Stimulated activated CD4-positive, alpha-beta T cell treated with anti-CD3 and anti-CD28 coated beads, Interleukin-12 subunit alpha, Interleukin-12 subunit beta, amount 100 ng/mL, for 48 hours (primary cell): ENCODE results near the gene CFAP221.
A peak's percentile ranks its signal among the peaks of the same experiment; 100 is the strongest.

Source experiments
- DNase-seq, 3 donors: peaks; one replicate each; pipeline ENCODE4 v3.0.0-alpha.2; 2020; ENCODE audit warnings: low read depth in 2 of 3, low spot score in 1 of 3

CFAP221 gene

GRCh38 chr2:119544075-119544938 lies at the start of gene CFAP221:
CFAP221 (plus strand) TSS chr2:119544449; CDS start chr2:119546132, 1,683 bp downstream.
- peak; percentile 32 to 51 (median 38) for DNase-seq

GRCh38 chr2:119495948-119496347 lies 48.3 kb upstream of the CFAP221 start:
- DNase-seq, result no peak

DNA sequence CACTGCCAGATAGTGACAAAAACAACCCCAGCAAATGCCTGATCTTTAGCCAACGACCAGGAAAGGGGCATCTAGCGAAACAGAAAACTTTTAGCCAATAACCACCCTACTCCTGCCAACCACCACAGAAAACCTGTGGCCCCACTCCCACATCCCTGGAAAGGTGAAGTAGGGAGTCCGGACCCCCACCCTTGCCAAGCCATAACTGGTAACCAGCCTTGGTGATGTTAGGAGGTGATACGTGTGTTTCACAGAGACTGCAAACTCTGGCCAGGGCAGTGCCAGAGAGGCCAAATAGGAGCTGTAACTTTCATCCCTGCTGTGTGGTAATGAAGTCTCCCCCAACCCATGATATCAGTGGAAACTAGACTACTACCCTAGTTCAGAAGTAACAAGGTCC lies 47.6 kb upstream of the CFAP221 start:
- no peak for DNase-seq

DNA sequence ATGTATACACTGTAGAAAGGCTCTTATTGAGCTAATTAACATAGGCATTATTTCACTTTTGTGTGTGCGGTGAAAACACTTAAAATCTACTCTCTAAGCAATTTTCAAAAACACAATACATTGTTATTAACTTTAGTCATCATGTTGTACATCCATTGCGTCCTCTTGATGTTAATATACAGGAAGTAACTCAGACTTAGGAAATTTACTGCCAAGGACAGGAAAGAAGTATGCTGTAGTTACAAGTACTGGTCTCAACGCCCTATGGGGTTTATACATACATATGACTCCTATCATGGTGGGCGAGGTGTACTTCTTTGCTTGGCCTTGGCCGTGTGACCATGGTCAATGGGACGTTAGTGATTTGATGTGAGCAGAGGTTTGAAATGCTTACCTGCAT lies 35.5 kb upstream of the CFAP221 start:
- no peak for DNase-seq

- DNase-seq, result no peak
Observed at GRCh38 chr2:119511989-119512388, 32.3 kb upstream of the CFAP221 start.

DNA sequence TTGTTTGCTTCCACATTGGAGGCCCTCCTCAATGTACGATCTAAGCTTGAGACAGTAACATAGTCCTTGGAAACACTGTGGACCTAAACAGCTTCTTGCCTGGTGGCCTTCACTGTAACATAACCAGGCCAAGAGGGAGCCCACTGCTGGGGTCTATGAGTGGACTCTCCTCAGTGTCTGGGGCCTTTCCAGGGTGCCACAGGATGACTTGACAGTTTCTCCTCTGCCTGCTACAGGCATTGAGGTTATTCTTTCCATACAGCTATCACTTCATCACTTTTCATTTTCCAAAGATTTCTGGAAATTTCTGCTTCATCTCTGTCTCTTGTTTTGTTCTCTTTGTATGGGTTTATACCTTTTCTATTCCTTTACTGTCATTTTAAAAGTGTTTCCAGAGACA lies 31.3 kb upstream of the CFAP221 start:
- DNase-seq, result no peak

- DNase-seq, result no peak
Observed at GRCh38 chr2:119513832-119514231, 30.4 kb upstream of the CFAP221 start.

DNA sequence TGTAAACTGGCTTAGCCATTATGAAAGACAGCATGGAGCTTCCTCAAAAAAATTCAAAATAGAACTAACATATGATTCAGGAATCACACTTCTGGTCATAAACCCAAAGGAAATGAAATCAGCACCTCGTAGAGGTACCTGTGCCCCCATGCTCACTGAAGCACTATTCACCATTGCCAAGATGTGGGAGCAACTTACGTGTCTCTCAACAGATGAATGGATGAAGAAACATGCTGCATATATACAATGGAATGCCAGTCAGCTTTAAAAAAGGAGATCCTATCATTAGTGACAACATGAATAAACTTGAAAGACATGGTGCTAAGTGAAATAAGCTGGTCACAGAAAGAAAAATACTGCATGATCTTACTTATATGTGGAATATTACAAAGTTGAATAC lies 28.1 kb upstream of the CFAP221 start:
- DNase-seq, result no peak

GRCh38 chr2:119517433-119517832 lies 26.8 kb upstream of the CFAP221 start:
- DNase-seq, result peak; percentile 13 to 44 (median 32)

- no peak for DNase-seq
Observed at GRCh38 chr2:119518401-119519056, 25.7 kb upstream of the CFAP221 start.

GRCh38 chr2:119519057-119519408 lies 25.2 kb upstream of the CFAP221 start:
- DNase-seq, result no peak

- no peak for DNase-seq
Observed at GRCh38 chr2:119520696-119521432, 23.4 kb upstream of the CFAP221 start.

DNA sequence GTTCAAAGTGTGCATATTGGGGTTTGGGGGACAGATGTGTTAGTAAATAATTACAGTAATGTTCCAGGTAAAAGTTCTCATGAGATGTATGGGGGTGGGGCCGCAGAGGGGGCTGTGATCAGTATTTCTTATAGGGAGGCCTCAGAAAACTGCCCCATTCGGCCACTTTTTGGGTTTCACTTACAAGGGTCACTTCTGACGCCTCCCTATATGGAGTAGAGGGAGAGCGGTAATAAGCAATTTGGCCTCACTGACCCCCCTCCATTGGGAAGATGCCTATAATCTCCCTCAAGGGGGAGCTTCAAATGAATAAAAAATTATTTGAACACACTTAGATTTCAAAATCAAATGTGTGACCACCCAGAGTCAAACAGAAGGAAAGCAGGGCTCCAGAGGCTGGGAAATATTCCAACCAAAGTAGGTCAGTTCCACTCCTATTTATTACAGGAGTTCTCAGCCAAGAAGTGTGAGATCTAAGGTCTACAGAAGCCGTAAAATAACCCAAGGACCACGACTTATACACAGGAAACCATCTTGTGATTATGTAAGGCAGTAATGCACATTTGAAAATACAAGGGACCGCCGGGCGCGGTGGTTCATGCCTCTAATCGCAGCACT lies 22.7 kb upstream of the CFAP221 start:
- DNase-seq, result no peak

- no peak for DNase-seq
Observed at GRCh38 chr2:119522671-119523070, 21.6 kb upstream of the CFAP221 start.

GRCh38 chr2:119523383-119523951 lies 20.8 kb upstream of the CFAP221 start:
- DNase-seq, result no peak

- no peak for DNase-seq
Observed at GRCh38 chr2:119523952-119524694, 20.1 kb upstream of the CFAP221 start, which contains the start of gene SCTR. SCTR (minus strand) TSS chr2:119524483; CDS start chr2:119524226, 257 bp downstream.

GRCh38 chr2:119525614-119526013 lies 18.6 kb upstream of the CFAP221 start:
- no peak for DNase-seq

DNA sequence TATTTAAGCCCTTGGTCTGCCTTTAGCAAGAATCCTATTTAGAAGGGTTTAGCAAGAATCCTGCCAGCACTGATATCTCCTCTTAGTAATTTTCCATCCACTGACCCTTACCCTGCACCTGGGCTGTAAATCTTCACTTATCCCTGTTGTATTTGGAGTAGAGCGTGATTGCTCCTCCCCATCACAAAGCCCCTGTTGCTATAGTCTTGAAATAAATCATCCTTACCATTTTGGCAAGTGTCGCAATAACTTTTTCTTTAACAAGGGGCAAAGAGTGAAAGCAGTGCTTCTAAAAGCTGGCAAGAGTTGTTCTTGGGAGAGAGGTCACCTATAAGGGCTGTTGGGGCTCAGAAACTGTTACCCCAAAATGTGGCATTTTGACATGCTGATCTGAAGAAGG lies 16.2 kb upstream of the CFAP221 start:
- no peak for DNase-seq

DNA sequence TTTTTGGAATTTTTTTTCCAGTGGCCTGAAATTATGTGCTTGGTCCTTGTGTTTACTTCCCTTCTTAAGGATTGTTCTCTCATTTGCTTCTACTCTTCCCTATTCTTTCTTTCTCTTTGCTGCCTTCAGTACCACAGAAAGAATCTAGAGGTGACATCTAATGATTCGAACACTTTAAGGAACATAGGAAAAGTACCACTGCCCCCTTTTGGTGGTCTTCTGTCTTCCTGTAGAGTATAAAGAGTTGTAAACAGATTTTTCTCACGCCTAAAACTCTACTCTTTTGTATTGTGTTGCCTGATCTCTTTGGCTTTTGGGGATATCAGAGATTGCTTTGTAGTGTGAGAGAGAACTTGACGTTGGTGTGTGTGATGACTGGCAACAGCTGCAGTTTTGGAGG lies 13.0 kb upstream of the CFAP221 start:
- DNase-seq, result no peak

- no peak for DNase-seq
Observed at GRCh38 chr2:119533560-119533959, 10.7 kb upstream of the CFAP221 start.
